Measurements from ENCODE around the gene LRMDA.

LRMDA gene

DNA sequence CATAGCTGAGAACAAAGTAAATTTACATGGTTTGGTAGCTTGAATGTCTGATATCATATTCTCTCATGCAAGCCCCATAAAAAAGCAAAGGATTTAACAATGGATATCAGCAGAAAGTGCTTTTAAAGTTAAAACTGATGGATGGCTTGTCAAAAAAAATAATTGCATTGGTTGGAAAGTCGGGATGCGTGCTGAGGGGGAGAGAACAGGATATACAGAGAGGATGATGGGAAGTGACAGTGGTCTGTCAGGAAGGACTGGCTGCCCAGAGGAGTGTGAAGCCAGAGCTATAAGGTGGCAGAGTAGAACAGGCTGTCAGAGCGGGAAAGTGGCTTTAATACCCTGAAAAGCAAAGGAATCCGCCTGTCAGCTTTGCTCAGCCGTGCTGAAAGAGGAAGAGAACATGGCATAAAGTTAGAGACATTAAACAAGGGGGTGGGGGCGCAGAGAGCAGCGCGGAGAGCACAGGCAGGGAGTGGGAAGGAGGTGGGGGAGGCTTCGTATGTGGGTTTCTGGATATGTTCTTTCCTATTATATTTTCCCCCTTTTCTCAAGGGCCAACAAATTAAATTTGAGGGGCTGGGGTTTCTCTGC is 493.0 kb downstream of the LRMDA start:
- no peak for DNase-seq (ENCODE audit: low spot score)

- no peak for DNase-seq (ENCODE audit: low spot score)
Measured at GRCh38 chr10:75925999-75926398, 494.6 kb downstream of the LRMDA start.

GRCh38 chr10:75926763-75927162 is 495.3 kb downstream of the LRMDA start:
- DNase-seq (ENCODE audit: low spot score) = no peak

GRCh38 chr10:75928231-75928630 is 496.8 kb downstream of the LRMDA start:
- DNase-seq (ENCODE audit: low spot score) = no peak

DNA sequence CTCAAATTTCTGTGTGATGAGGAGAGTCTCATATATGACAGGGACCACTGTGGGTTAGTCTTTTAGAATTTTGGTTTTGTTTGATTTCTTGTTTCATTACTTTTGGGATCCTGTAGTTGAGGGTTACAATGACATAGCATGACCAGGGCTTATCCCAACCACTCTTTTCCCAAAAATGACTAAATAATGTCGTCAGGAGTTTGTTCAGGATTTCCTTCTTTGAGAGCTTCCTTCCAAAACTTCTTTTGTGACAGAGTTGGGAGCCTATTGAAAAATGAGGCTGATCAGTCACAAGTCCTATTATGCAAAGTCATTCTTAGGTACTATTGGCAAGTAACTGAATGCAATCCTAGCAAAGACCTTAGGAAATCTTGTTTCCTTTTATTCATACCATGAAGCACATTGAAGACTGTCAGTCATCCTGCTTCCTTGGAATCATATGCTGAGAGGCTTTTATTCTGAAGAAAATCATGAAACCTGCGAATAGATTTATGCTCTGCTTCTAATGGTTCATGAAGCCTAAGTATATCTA is 498.3 kb downstream of the LRMDA start:
- no peak for DNase-seq (ENCODE audit: low spot score)

DNA sequence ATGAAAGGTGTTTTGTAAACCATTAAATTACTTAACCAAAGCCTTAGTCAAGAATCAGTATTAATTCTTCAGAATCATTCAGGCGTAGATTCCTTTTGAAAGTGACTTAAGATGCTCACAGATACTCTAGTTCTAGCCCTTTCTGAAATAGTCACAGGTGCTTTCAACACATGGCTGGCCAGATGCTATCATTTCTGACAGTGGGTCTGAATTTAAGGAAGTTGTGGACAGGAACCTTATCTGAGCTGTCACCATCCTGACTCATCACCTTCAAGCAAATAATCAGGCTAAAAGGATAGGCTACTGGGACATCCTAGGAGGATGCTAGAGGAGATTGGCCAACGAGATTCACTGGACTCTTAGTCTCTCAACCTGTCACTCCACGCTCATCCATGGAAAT is 501.5 kb downstream of the LRMDA start:
- DNase-seq (ENCODE audit: low spot score) = no peak

DNA sequence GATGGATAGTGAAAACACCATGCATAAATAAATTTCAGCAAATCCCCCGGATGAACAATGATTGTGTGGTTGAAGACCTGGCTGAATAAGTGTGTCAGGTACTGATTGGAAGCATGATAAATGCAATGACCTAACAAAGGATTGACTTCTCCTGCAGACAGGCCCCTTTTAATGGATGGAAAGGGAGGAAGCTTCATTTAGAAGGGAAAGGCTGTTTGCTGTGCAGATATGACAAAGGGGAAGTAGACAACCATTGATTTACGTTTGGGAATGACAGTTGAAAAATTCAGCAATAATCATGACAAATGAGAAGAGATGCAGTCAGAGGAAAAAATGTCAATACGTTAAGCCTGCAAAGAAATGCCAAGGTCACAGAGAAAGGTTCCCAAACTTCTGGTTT is 503.8 kb downstream of the LRMDA start:
- DNase-seq (ENCODE audit: low spot score) = no peak

GRCh38 chr10:75935650-75936400 is 504.4 kb downstream of the LRMDA start:
- no peak for DNase-seq (ENCODE audit: low spot score)

DNA sequence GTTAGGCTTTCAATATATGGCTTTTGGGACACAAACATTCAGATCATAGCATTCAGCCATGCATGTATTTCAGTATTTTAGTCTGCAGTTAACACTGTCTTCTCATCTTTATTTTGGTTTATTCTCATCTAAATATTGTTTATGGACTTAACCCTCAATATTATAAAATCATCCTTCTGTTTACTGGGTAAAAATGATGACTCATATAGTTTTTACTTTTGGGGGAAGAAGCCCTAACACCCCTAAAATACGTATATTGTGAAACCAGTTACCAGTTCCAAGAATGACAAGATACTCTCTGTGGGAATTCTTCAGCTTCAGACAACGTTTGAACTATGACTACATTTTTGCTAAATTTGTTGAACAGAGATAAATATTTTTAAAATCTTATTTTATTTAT is 505.4 kb downstream of the LRMDA start:
- no peak for DNase-seq (ENCODE audit: low spot score)

DNA sequence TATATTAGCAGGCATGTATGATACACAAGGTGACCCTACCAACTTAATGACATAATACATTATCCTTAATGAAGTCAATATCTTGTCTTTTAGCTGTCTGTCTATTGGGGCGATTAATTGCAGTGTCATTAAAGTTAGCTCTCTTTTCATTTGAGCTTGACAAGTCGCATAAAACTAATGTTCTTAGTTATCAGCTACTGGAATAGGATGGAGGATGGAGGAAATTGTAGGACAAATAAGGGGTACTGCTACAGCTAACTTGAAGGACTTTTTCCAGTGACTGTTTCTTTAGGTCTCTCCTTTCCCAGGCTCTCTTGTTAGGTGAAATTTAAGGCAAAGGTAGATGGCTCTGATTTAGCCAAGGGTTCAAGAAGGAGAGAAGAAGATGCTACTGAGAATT is 506.4 kb downstream of the LRMDA start:
- DNase-seq (ENCODE audit: low spot score) = no peak

GRCh38 chr10:75938380-75939122 is 507.1 kb downstream of the LRMDA start:
- DNase-seq (ENCODE audit: low spot score) = no peak

GRCh38 chr10:75939541-75939940 is 508.1 kb downstream of the LRMDA start:
- DNase-seq (ENCODE audit: low spot score) = no peak

DNA sequence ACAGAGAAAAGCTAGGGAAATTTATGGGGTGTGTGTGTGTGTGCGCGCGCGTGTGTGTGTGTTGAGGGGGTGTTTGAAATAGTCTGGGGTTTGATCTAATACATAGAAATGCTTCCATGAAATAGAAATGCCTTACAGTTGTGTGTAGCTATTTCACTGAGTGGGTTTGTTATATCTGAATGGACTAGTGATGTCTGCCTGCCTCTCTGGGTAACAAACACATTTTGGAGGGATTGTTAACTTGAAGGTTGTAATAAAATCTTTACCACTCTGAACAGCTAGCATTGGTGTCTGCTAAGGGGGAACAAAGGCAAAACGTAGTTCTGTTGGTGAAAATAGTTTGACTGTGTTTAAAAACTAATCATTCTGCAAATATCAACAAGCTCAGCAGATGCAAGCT is 509.3 kb downstream of the LRMDA start:
- no peak for DNase-seq (ENCODE audit: low spot score)

DNA sequence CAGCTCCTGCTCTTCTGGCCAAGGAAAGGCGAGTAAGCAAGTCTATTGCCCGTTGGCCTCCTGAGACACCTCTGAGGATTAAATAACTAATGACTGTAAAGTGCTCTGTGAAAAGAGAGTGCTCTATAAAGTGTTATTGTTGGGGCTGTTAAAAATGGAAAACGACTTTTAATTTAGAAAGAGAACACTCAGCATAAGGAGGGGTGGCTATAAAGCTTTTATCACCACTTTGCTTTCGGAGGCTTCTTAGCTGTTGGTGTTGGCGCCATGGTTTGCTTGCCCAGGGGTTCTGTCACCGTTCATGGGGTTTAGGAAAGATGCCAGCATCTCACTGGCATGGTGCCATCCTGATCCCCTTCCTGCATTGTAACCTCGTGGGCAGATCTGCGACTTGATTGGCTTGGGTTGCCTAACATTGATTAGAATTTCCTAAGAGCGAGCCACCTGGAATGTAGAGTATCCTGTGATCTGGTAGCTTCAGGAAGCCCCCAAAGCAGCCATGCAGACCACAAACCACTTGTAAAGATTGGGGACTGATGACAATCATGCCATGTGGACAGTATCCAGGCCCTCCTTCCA is 509.9 kb downstream of the LRMDA start:
- DNase-seq (ENCODE audit: low spot score) = no peak

DNA sequence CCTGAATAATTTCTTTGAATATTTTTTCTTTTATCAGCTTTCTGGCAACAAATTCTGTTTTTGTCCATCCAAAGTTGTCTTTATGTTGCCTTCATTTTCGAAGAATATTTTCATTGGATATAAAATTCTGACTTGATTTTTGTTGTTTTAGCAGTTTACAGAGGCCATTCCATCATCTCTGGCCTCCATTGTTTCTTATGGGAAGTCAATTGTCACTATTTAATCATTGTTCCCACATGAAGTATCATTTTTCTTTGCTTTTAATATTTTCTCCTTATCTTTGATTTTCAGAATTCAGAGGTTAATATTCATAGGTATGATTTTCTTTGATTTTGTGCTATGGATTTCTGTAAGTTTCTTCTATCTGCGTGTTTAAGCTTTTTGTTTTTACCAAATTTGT is 512.6 kb downstream of the LRMDA start:
- DNase-seq (ENCODE audit: low spot score) = no peak

GRCh38 chr10:75948583-75948982 is 517.2 kb downstream of the LRMDA start:
- DNase-seq (ENCODE audit: low spot score) = no peak

GRCh38 chr10:75950307-75950706 is 518.9 kb downstream of the LRMDA start:
- no peak for DNase-seq (ENCODE audit: low spot score)

GRCh38 chr10:75950997-75951589 is 519.7 kb downstream of the LRMDA start:
- DNase-seq (ENCODE audit: low spot score) = no peak

GRCh38 chr10:75951627-75952026 is 520.2 kb downstream of the LRMDA start:
- no peak for DNase-seq (ENCODE audit: low spot score)

DNA sequence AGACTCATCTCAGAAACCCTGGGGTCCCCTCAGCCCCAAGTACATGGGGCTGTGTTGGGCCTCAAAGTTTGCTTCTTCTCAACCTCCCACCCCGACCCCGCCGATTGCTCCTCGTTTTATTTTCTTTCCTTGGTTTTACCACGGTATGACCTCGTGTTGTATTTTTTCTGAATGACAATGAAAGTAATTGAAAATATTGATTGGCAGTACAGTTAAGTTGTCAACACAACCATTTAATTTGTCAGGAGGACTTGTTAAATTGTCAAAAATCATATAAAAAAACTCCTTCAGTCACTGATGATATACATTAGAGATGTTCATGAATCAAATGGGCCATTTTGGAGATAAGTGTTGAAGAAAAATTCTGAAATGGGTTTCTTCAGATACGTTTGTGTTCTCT is 520.7 kb downstream of the LRMDA start:
- no peak for DNase-seq (ENCODE audit: low spot score)

DNA sequence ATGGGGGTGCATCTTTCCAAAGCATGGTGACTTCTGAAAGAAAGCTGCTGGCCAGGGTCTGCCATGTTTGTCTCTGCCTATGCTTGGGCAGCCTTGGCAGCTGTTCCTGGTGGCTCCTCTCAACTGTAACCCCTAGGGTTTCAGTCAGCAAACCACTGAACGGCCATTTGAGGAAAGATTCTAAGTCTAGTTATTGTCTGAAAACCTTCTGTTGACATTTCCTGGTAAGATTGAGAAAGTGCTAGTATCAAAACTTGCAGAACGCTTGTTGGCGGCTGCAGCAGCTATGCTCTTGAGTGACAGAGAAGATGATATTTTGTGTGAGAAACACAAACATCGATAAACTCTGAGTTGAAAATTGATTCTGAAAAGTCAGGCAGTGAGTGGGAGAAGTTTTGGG is 523.1 kb downstream of the LRMDA start:
- DNase-seq (ENCODE audit: low spot score) = no peak

DNA sequence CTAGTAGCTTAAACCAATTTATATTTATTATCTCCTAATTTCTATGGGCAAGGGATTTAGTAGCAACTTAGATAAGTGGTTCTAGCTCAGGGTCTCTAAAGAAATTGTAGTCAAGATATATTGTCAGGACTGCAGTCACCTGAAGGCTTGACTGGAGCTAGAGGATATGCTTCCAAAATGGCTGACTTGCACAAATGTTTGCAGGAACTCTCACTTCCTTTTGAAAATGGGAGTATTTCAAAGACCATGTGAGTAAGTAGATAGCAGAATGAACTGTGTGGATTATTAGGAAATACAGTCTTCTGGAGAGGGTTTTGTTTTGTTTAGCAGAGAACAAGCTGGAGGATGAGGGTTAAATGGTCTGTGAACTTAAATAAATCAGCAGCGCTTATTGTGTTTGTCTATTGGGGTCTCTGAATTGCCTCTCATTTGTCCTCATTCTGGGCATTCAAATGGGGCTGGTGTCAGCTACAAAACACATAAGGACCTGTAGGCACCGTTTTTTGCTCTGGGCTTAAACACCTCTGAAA is 524.6 kb downstream of the LRMDA start:
- DNase-seq (ENCODE audit: low spot score) = no peak

Data from germinal center (tissue), 1 donor.